Tibial nerve (tissue), 3 donors: ENCODE measurements around the gene PRDX3.
A peak's percentile ranks its signal among the peaks of the same experiment; 100 is the strongest.

Source experiments
- CTCF ChIP-seq, 5 experiments: fragments of 200-600 bp in 3 of 5; fragments of 450-650 bp in 2 of 5; sonication (generic) in 3 of 5; IDR thresholded peaks; one replicate each; pipeline ENCODE4 v1.5.1; 2016 to 2019; ENCODE audit warnings: antibody characterized with exemption in 5 of 5, mild to moderate bottlenecking in 3 of 5, moderate library complexity in 2 of 5
- POLR2A ChIP-seq, 2 donors: fragments of 450-650 bp; IDR thresholded peaks; one replicate each; pipeline ENCODE4 v1.6.1; 2017; ENCODE audit warnings: antibody characterized with exemption in 2 of 2, mild to moderate bottlenecking in 2 of 2, moderate library complexity in 2 of 2

GRCh38 chr10:119207366-119207666 is 28.7 kb upstream of the PRDX3 start, which contains the start of gene GRK5:
- TF ChIP-seq CTCF (IDR thresholded peaks at IDR 0.05) = no peak
- TF ChIP-seq POLR2A (IDR thresholded peaks at IDR 0.05) = peak; percentile 64 to 80
